HAP-1 (cell line): ENCODE measurements around the gene TBC1D10B.

Experiments
- DNase-seq, 2 experiments: peaks; one replicate each; pipeline ENCODE4 v3.0.0-alpha.2; 2016 to 2020; ENCODE audit warnings: low spot score in 2 of 2
- H3K27me3 ChIP-seq: fragments of 250-450 bp; sonication (Bioruptor Pico); 2 replicates; pipeline ENCODE4 v1.5.1; 2020; ENCODE audit warnings: low read depth, mild to moderate bottlenecking, moderate library complexity
- H3K36me3 ChIP-seq: fragments of 250-450 bp; sonication (Bioruptor Pico); replicated peaks from 2 replicates; pipeline ENCODE4 v1.5.1; 2020; ENCODE audit warnings: mild to moderate bottlenecking
- H3K4me1 ChIP-seq: fragments of 250-450 bp; sonication (Bioruptor Pico); 2 replicates; pipeline ENCODE4 v1.5.1; 2020; ENCODE audit warnings: mild to moderate bottlenecking
- H3K4me3 ChIP-seq: fragments of 250-450 bp; sonication (Bioruptor Pico); 2 replicates; pipeline ENCODE4 v1.5.1; 2020; ENCODE audit warnings: mild to moderate bottlenecking, moderate library complexity
- H3K9me3 ChIP-seq: fragments of 250-450 bp; sonication (Bioruptor Pico); 2 replicates; pipeline ENCODE4 v1.5.1; 2020; ENCODE audit warnings: mild to moderate bottlenecking, moderate library complexity
- in situ Hi-C: fragments of 300-500 bp; cut with MboI; formaldehyde crosslinking; loops from 3 replicates; pipeline ENCODE4 v1.14.3; 2020; ENCODE audit warnings: low sequenced_read_pairs, inconsistent platforms, mixed read lengths

TBC1D10B gene

DNA sequence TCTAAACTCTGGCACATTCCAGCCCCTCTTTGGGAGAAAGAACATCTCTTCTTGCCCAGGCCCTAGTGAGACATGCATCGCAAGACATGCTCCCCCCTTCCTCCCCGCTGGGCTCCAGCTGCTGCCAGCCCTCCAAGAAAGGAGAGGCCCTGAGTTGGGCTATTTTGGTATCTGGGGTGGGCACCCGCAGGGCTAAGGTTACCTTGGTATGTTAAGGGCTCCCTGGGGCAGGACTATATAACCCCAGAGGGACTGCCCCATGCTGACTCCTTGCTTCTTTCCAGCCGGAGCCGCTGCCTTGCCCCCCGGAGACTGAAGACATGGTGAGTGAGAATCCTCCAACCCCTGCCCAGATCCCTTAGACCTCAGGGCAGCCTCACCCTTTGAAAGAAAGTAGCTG lies 4.2 kb upstream of the TBC1D10B start, which contains the start of gene MYL11:
Gene MYL11 (plus strand): TSS at position 265 of the 400 bp plus-strand sequence. CDS start 56 bp downstream, at position 321.
- no peak for DNase-seq
- in situ Hi-C loops = no loop called here
- Histone ChIP-seq H3K27me3 (no peaks in the 10 kb centered on the region), H3K36me3 (no peaks in the 10 kb centered on the region), H3K9me3 (no peaks in the 10 kb centered on the region), H3K4me3 (no peak within 1 kb of the TSS), H3K4me1 (peaks cover 15% of the 10 kb centered on the region)

DNA sequence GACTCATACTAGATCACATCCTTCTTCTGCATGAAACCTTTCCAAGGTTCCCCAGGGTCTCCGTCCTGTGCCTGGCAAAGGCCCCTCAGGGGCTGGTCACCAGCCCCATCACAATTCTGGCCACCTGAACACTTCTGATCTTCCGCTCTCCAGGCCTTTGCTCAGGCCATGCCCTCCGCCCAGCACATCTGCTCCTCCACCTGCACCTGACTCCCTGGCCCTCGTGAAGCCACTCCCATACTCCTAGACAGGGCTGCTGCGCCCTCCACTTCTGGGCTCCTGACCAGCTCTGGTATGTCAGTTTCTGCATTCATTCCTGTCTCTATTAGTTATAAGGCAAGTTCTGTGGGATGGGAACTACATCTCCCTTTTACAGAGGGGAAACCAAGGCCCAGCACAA lies 2.4 kb upstream of the TBC1D10B start:
- no peaks in the 10 kb centered on the region for H3K36me3 ChIP-seq
- peaks cover 12% of the 10 kb centered on the region for H3K4me1 ChIP-seq
- DNase-seq = no peak
- H3K9me3 ChIP-seq = no peaks in the 10 kb centered on the region
- in situ Hi-C loops = no loop called here
- H3K27me3 ChIP-seq = no peaks in the 10 kb centered on the region
- no peak overlapping the region for H3K4me3 ChIP-seq

DNA sequence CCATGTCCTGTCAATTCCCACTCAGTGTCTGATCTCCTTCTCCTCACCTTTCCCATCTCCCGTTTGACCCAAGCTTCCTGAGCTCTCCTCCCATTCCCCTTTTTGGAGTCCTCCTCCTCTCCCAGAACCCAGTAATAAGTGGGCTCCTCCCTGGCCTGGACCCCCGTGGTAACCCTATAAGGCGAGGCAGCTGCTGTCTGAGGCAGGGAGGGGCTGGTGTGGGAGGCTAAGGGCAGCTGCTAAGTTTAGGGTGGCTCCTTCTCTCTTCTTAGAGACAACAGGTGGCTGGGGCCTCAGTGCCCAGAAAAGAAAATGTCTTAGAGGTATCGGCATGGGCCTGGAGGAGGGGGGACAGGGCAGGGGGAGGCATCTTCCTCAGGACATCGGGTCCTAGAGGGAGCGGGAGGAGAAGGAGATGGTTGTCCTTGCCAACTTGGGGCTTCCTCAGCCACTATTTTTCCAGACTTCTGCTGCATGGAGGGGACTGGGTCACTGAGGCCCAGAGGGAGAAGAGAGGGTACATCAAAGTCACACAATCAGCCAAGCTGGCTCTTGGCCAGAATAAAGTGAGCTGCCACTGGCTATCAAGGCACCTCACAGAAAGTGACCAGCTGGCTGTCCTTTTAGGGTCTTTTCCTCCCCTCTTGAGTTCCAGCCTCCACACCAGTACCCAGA lies 1.9 kb upstream of the TBC1D10B start:
- H3K4me1 ChIP-seq = peaks cover 12% of the 10 kb centered on the region
- DNase-seq = no peak
- no peaks in the 10 kb centered on the region for H3K9me3 ChIP-seq
- H3K27me3 ChIP-seq = no peaks in the 10 kb centered on the region
- H3K4me3 ChIP-seq = no peak overlapping the region
- in situ Hi-C loops = no loop called here
- no peaks in the 10 kb centered on the region; the same call in 1 of the 2 replicates for H3K36me3 ChIP-seq

DNA sequence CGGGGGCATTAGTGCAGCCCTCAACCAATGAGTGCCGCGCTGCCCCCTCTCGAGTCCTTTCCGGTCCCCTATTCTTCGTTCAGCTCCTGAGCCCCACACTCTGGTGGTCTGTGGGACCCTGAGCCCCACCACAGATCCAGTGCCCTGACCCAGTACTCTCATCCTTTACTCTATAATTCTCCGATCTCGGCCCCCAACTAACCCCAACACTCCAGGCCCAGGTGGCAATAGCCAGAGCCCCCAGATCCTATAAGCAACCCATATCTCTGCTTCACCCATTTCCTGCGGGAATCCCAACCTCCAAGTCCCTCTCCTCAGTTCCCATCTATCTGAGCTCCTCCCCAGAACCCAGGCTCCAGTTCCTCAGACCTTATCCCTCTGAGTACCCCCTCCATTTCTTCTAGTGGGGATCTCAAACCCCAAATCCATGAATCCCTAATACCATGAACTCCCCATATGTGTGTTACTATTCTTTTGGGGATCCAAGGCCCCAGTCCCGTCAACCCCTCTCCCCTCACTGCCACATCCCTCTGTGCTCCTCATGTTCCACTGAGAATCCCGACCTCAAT lies 1.0 kb upstream of the TBC1D10B start:
- Histone ChIP-seq H3K4me1 (peaks cover 10% of the 10 kb centered on the region), H3K4me3 (peak overlapping the region; percentile 21), H3K9me3 (no peaks in the 10 kb centered on the region), H3K36me3 (no peaks in the 10 kb centered on the region; the same call in none of the 2 replicates), H3K27me3 (no peaks in the 10 kb centered on the region)
- in situ Hi-C loops = no loop called here
- DNase-seq = no peak

DNA sequence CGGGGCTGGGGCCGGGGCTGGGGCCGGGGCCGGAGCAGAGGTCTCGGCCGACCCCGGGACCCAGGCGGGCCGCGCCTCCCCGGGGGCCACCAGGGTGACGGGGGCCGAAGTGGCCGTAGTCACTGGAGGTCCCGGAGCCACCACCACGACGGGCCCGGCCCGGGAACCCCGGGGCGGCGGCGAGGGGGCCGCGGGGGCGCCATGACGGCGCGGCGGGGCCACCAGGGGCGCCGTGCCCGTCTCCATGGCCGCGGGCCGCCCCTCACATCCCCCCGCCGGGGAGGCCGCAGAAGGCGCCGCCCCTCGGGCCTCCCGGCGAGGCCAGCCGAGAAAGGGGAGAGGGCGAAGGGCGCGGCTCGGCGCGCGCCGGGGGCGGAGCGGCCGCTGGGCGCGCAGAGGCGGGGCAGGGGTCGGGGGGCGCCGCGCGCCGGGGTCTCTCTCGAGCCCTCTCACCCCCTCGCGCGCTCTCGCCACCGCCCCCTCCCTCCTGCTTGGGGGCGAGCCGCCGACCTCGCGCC lies 297 bp downstream of the TBC1D10B start:
- in situ Hi-C loops = no loop called here
- no peak for DNase-seq
- H3K4me3 ChIP-seq = peak overlapping the region; percentile 68

DNA sequence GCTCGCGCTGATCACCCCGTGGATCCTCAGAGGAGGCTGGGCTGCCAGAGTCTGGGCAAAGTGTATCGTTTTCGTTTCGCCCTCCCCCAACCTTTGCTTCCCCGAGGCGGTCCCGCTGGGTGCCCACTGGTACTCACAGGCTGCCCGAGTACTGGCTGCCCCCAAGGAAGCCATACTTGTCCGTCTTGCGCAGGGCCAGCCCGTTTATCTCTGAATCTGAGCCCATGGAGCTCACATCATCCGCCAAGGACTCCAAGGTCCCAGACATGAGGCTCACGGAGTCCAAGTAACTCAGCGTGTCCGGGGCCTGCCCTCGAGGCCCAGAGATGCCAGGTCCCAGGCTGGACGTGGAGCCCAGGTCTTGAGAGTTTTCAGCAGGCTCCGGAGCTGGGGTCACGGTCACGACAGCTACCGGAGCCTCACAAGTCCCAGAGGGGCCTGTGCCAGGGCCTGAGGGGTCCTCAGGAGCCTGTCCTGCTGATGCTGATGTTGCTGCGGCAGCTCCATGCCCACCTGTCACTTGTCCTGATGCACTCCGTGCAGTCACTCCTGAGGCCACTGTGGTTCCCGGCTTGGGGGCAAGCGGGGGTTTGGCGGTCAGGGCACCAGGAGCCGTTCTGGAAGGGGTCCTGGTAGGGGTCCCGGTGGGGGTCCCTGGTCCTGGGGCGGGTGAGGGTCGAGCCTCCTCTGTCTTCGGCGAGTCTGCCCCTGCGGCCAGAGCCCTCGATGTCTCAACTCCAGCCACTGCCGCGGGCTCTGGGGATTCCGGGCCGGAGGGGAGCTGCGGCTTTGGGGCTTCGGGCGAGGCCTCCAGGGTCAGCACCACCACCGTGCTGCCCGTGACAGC lies 980 bp downstream of the TBC1D10B start:
- H3K27me3 ChIP-seq = no peaks in the 10 kb centered on the region
- H3K4me1 ChIP-seq = peaks cover 10% of the 10 kb centered on the region
- H3K36me3 ChIP-seq = peaks cover 16% of the 10 kb centered on the region
- H3K4me3 ChIP-seq = peak overlapping the region; percentile 68
- peak in 1 of 2 experiments; percentile 34 for DNase-seq
- no peaks in the 10 kb centered on the region for H3K9me3 ChIP-seq
- in situ Hi-C loops = no loop called here

More for the DNA sequence above, 297 bp downstream of the TBC1D10B start:
- Histone ChIP-seq H3K4me1 (peaks cover 10% of the 10 kb centered on the region), H3K27me3 (no peaks in the 10 kb centered on the region), H3K36me3 (peaks cover 11% of the 10 kb centered on the region), H3K9me3 (no peaks in the 10 kb centered on the region)

DNA sequence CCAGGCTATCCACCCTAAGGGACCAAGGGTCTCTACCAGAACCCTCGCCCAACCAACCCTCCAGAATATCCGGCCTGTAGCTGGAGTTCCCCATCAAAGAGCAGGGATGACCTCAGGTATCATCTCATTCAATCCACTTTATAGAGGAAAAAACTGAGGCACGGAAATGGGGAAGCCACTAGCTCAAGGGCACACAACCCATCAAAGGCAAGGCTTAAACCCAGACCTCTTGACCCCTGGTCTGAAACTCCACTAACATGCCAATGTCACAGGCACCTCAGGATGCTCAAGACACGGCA lies 1.6 kb downstream of the TBC1D10B start:
- H3K4me1 ChIP-seq = peaks cover 10% of the 10 kb centered on the region
- no peaks in the 10 kb centered on the region for H3K9me3 ChIP-seq
- no peaks in the 10 kb centered on the region for H3K27me3 ChIP-seq
- DNase-seq = no peak
- peaks cover 19% of the 10 kb centered on the region for H3K36me3 ChIP-seq
- peak overlapping the region; percentile 68 for H3K4me3 ChIP-seq
- in situ Hi-C loops = no loop called here

DNA sequence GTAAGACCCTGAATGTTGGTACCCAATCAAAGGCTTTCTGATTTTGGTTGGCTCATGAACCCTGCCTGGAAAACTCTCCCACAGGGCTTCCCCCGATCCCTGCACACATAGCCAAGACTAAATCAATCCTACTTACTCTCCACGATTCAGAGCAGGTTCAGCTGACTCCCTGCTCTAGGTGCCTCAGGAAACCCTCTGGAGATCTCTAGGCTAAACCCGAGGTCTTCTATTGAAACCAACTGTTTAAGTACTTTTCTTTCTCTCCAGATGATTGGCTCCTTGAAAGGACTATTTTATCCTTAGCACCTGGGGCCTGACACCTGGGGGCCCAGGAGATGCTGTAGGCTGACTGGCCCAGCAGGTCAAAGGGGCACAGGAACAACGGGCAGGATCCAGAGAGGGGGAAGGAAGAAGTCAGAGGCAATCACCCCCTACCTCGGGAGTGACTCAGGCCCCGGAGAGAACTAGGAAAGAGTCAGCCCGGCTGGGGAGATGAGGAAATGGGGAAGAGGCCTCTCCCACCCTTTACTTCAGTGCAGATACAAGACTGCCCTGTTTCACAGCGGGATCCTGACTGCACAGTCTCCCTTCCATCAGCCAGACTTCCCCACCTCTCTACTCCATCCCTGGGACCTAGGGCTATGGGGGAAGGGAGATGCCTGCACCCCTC lies 2.0 kb downstream of the TBC1D10B start:
- Histone ChIP-seq H3K9me3 (no peaks in the 10 kb centered on the region), H3K4me1 (peaks cover 10% of the 10 kb centered on the region), H3K27me3 (no peaks in the 10 kb centered on the region), H3K4me3 (peak overlapping the region; percentile 68), H3K36me3 (peaks cover 19% of the 10 kb centered on the region)
- in situ Hi-C loops = no loop called here
- DNase-seq = no peak

DNA sequence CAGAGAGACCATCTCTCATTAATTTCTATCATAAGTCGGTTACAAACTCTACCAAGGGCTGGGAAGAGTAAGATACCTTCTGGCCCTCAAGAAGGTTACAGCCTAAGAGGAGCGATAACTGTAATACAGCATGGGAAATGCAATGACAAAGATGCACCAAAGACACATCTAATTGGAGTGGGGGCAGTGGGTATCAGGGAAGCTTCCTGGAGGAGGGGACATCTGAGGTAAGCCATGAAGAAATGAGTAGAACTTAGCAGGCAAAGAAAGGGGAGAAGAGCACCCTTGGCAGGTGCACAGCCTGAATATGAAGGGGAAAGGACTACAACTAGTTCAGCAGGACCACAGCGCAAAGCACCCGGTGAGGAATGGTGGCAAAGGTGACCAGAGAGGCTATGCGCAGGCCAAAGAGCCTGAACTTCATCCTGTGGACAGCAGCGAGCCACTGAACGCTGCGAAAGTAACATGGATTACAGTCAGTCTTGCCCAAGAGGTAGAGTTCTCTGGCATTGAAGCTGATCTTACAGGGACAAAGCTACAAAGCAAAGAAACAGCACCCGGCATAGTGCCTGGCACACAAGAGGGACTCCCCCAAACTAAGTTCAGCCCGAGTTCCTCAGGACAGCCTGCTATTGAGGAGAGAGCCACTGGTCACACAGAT lies 2.8 kb downstream of the TBC1D10B start:
- Histone ChIP-seq H3K9me3 (no peaks in the 10 kb centered on the region), H3K4me1 (peaks cover 10% of the 10 kb centered on the region), H3K27me3 (no peaks in the 10 kb centered on the region), H3K36me3 (peaks cover 26% of the 10 kb centered on the region), H3K4me3 (peak overlapping the region; percentile 68)
- DNase-seq = no peak
- in situ Hi-C loops = no loop called here

DNA sequence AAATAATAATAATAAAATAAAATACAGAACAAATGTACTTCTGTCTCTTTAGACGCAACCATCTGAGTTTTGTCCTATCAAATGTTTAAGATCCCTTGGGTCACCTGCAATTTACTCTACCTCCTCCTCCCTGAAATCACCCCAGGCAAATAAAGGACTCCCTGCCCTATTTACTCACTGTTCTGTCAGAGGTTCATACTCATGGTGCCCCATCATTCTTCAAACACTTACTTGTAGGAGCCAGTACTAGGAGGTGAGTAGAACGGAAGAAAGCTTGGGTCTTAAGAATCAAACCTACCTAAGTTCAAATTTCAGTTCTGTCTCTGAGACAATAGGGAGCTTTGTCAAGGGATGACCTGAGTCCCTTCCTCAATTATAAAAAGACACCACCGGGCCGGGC lies 3.8 kb downstream of the TBC1D10B start:
- Histone ChIP-seq H3K4me1 (peaks cover 9% of the 10 kb centered on the region), H3K9me3 (no peaks in the 10 kb centered on the region), H3K4me3 (no peak overlapping the region), H3K27me3 (no peaks in the 10 kb centered on the region), H3K36me3 (peaks cover 29% of the 10 kb centered on the region)
- in situ Hi-C loops = no loop called here
- no peak for DNase-seq

DNA sequence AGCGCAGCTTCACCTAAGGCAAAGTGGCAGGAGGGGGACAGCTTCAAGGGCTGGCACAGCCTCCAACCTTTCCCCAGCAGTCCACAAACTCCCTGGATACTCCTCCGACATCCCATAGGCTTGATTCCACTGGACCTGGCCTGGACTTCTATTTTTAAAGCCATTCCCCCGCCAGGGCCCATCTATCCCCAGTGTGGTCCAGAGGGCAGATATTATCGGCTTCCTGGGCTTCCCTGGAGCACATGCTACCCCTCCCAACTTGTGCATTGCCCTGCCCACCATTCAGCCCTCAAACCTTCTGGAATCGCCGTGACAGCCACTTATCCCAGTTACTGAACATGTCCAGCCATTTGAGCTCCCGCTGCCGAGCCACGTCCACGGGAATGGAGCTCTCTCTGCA lies 5.1 kb downstream of the TBC1D10B start:
- in situ Hi-C loops = no loop called here
- H3K36me3 ChIP-seq = peaks cover 29% of the 10 kb centered on the region
- no peaks in the 10 kb centered on the region for H3K9me3 ChIP-seq
- peaks cover 5% of the 10 kb centered on the region for H3K4me1 ChIP-seq
- no peak for DNase-seq
- no peaks in the 10 kb centered on the region for H3K27me3 ChIP-seq
- no peak overlapping the region for H3K4me3 ChIP-seq

DNA sequence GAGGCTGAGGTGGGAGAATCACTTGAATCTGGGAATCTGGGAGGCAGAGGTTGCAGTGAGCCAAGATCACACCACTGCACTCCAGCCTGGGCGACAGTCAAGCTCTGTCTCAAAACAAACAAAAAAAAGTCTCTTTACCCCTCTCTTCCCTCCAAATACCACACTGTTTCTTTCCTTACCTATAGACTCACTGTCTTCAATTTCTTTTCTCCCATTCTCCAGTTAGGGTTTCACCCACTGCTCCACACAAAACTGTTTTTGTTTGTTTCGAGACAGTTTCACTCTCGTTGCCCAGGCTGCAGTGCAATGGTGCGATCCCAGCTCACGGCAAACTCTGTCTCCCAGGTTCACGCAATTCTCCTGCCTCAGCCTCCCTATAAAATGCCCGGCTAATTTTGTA lies 9.1 kb downstream of the TBC1D10B start:
- Histone ChIP-seq H3K4me3 (no peak overlapping the region), H3K27me3 (no peaks in the 10 kb centered on the region), H3K9me3 (no peaks in the 10 kb centered on the region), H3K4me1 (peaks cover 3% of the 10 kb centered on the region), H3K36me3 (peaks cover 41% of the 10 kb centered on the region)
- DNase-seq = no peak
- in situ Hi-C loops = no loop called here

DNA sequence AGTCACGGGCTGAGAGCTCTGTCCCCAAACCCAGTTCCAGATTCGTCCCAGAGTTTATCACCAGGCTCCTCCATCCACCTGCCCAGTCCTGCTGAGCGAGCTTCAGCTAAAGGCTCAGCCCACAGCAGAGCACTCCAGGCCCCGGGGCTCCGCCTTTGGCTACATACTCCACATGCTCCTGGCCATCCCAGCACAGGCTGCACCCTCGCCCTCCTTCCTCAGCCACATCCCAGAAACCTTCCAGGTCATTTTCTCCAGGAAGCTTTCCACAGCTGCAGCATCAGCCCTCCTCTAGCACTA lies 10.5 kb downstream of the TBC1D10B start:
- no peak for DNase-seq
- Histone ChIP-seq H3K27me3 (no peaks in the 10 kb centered on the region), H3K4me1 (peaks cover 7% of the 10 kb centered on the region), H3K36me3 (peaks cover 30% of the 10 kb centered on the region), H3K4me3 (no peak overlapping the region), H3K9me3 (no peaks in the 10 kb centered on the region)
- in situ Hi-C loops = no loop called here
